OCI-M2 (cell line): ENCODE data around the gene KCNN3.

Experiments
- DNase-seq: peaks from one replicate; lab custom pipeline; 2025; ENCODE audit not compliant: unreplicated experiment; lab: John Stamatoyannopoulos, UW

The KCNN3 gene

DNA sequence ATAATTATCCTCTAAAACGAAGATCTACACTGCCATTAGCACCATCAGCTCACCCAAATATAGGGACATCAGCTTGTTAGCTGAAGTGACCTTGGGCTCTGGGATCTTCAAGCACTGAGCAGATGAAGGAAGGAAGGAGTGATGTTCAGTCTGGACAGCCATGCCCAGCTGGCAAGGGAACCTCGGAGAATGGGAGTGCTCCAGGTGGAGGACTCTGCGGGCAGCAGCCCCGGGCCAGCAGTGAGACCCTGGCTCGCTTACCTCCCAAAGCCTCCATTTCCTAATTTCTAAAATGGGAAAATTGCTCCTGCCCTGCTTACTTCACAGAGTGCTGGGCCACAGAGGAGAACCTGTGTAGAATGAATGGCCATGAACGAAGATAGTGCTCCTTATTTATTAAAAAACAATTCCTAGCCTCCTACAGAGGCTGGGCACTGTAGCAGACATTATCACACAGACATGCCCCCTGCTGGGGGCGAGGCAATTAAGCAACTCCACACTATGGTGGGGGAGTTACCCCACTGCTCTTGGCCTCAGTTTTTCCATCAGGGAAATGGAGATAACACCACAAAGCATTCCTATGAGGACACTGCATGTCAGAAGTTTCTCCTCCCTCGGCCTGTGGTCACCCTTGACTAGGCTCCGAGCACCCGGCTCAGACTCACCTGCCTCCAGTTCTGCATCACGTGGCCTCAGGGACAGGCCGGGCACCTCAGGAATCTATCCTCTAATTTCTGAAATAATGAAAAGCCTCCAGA lies 117.6 kb downstream of the KCNN3 start:
- DNase-seq: no peak

DNA sequence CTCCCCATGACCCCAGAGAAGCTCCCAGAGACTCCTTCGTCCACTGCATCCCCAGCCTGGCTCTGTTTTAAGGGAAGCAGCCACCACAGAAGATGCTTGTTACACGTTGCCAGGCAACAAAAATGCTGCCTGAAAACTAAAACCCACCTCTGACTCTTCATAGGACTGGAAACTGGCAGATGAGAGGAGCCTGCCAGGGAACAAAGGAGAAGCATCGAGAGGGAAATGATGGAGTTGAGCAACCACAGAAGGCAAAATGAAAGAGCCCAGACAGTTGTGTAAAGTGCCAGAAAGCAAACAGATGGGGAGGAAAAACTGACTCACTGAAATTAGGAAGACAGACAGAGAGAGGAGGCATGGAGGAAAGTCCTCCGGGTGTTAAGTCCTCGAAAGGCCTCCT lies 118.4 kb downstream of the KCNN3 start:
- no peak for DNase-seq

DNA sequence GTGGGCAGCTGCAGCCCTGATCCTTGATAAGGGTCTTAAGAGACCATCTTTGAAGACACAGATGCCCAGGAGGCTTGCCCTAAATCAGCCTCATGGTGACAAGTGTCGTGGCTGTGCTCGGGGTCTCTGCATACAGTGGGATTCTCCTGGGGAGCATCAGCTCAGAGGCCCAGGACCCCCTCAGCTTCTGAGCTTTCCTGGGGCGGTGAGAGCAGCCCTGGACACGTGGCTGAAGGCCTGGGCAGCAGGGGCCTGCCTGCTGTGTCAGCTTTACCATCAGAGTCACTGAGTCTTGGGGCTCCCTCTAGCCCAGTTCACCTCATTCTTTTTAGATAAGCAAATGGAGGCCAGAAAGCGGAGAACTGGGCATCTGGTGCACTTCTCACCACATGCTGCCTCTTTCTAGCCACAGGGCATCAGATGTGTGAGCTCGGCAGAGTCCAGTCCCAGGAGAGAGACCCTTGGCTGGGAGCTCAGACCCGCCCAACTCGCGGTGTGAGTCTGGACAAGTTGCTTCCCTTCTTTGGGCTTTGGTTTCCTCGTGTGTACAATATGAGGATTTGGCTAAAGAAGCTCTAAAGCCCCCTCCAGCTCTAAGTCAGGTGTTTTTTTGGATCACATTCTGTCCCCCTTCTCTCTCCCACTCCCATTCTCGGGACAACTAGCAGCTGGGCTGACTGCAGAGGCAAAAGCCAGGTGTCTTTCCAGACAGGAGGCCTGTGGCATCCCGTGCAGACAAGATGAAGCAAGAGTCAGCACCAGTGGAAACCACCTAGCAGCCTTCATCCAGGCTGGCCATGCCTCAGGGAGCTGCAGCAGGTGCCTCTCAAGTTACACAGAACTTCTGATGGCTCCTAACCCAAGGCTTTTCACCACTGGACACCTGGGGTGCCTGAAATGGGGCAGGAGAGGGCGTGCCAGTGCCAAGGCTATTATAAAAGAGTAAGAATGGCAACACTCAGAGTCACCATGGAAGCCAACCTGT lies 119.1 kb downstream of the KCNN3 start:
- DNase-seq: no peak

DNA sequence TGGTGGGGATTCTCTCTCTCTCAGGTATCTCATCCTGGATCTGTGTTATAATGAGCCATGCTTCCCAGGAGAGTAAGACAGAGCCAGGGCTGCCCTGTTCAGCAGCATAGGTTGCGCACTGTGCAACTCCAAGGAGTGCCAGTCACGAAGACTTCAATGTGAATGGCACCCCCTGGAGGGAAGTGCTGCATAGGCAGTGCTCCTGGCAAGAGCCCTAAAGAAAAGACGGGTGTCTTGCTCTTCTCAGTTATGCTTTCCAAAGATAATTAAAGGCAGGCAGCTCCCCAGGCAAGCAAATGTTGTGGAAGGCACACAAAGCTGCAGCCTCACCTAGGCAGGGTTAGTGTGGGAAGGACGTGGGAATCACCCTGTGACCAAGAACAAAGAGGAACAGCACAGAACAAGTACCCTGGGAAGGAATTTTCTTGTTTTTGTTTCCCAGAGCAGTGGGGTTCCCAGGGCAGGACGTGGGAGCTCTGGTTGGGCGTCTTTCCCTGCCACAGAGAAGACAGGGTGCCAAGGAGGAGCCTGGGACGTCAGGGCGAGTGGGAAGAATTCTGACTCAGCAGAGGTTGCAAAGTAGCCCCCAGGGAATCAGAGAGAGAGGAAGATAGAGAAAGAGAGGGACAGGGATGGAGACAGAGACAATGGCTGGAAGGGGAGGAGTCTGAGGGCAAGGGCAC lies 120.9 kb downstream of the KCNN3 start:
- DNase-seq: no peak

DNA sequence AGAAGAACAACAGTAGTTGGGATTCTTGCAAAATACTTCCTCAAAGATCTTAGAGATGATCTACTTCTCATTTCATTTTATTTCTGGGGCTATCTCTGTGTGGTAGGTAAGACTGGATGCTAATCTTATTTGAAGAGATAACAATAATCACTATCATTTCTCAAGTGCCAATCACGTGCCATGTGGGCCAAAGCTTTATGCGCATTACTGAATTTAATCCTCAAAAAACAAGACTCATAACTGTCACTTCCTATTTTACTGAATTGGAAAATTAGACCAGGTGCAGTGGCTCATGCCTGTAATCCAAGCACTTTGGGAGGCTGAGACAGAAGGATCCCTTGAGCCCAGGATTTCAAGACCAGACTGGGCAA lies 121.7 kb downstream of the KCNN3 start:
- DNase-seq: no peak

DNA sequence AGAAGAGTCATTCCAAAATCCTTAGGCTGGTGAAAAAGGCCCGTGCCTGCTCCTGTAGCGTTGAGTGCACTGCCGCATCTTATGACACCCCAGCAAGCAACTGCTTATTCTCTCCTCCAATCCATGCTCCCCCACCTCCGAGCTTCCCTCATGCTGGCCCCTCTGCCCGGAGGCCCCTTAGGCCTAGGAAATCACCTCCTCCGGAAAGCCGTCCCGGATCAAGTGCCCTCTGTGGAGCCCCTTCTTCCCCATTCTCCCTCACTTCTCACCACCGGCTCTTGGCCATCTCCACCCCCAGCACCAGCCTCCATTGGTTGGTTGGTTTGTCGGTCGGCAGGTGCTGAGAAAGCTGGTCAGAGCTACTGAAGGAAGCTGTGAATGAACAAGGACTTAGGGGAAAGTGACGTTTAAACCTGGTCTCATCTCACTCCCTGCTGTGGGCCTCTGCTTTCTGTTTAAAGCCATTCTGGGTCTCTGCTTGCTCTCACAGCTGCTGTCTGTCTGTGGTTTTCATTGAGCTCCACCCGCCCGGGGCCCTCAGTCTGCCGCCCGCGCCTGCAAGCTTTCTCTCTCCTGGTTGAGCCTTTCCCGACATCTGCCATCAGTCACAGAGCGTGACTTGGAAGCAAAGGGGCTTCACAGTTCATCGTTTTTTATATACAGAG lies 122.2 kb downstream of the KCNN3 start:
- no peak for DNase-seq

DNA sequence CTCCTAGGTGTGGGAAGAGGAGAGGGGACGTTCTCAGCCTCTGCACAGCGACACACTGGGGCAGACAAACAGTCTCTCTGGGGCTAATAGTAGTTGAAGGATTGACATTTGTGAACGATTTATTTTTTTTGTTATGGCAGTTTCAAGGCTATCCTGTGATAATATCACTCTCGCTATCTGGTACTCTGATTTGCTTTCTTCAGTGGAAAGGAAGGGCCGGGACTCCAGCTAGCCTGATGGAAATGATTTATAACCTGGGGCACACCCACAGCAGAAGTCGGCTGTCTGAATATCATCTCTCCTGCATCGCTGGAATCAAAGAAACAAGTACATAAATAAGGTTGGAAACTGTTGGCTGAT lies 122.7 kb downstream of the KCNN3 start:
- DNase-seq: no peak

DNA sequence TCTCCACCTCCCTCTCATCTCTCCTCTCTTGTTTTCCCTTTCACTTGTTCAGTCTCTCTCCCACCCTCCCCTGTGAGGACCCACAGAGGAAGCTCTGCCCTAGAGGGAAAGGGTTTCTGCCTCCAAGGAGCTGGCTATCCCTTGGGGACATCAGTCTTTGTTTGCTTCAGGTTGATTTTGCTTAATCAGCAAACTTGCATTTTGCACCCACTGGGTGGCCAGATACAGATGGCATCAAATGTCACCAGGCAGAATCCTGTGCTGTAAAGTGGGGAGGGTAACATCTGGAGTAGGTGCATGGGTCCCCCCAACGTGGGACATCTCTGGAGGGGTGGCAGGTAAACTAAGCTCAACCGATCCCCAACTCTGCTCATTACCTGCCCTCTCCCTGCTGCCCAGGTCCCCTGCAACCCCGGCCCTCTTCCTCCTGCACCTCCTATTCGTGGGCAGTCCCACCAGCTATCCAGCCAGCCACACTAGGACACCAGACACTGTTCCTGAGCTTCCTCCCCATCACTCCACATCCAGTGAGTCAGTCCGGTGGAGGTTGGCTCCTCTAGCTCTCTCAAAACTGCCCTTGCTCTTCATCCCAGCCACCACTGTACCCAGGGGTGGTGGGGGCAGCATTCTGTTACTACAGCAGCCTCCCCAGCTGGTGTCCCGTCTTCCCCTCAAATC lies 123.3 kb downstream of the KCNN3 start:
- no peak for DNase-seq

DNA sequence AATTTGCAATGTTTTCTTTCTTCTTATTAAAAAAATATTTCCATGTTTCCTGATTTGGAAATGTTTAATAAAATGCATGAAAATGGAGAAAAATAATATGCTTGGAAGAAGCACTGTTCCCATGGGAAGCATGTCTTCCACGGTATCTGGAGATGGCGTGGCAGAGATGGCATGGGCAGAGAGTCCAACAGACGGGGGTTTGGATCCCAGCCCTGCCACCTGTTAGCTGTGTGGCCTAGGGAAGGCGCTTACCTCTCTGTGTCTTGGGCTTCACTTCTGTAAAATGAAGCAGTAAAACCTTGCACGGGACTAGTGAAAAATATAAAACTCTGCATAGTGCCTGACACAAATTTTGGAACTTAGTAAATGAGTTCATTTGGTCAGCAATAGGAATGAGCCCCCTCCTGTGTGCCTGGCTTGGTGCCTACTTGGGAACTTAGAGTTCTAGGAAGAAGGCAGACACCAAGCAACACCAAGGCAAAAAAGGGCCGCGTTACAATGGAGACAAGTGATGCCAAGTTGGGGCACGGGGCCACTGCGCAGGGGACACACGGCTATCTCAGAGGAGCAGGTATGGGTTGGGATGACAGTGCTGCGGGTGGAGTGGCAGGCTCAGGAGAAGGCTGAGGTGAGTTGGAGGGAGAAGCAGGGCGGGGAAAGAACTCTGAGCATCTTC lies 124.2 kb downstream of the KCNN3 start:
- no peak for DNase-seq

DNA sequence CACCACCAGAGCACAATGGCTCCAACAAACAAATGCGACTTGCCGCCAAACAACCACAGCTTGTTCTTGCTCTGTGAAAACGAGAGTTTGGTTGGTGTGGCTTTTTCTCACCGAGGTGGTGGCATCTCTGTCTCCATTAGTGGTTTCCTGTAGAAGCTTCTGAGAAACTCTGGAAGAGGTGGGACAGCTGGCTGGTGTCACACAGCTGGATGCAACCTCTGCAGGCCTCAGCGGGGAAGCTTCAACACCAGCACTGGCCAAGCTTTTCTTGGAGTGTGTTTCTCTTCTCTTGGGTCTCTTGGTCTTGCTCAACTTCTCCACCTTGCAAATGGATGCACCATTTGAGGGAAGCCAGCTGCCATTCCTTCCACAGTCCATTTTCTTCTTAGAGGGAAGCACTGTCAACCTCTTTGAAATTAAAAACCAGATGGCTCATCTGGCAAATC lies 124.8 kb downstream of the KCNN3 start:
- no peak for DNase-seq

DNA sequence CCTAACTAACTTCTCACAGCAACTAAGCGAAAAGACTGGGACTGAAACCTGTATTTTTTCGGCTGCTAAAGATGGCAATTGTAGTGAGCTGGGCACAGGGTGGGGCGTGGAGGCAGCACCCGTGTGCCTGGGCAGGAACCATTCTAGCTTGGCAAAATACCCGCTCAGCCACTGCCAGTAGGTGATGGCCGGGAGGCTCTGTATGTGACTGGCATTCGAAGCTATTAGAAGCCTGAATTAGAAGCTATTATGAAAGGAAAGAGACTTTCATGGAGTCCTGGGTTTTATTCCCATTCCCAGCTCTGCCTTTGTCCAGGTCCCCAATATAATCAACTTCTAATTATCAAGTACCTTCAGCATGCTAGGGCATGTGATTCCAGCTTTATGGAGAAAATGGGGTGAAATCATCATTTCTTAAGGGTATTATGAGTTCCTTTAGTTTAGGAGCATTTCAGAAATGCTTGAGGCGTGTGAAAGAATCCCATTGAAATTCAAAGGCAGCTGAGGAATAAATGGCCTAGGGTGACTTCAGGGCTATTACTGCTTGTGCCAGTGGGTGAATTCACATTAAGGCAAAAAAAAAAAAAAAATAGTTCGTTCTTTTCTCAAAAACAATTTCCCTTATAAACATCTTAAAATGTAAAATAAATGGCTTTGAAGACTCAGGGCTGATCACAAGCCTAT lies 125.6 kb downstream of the KCNN3 start:
- DNase-seq: no peak

DNA sequence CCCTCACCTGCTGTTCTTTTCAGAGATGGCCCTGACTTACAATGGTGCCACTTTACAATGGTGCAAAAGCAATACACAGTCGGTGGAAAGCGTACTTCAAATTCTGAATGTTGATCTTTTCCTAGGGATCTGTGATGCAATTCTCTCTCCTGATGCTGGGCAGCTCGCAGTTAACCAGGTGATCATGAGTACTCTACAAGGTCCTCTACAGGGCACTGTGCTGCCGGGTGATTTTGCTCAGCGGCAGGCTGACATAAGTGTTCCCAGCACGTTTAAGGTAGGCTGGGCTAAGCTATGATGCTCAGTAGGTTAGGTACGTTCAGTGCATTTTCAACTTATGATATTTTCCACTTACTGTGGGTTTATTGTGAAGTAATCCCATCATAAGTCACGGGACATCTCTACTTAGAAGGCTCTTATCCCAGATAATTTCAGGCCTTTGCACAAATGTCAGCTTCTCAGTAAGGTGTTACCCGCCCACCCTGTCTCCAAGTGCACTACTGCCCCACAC lies 126.5 kb downstream of the KCNN3 start:
- no peak for DNase-seq

DNA sequence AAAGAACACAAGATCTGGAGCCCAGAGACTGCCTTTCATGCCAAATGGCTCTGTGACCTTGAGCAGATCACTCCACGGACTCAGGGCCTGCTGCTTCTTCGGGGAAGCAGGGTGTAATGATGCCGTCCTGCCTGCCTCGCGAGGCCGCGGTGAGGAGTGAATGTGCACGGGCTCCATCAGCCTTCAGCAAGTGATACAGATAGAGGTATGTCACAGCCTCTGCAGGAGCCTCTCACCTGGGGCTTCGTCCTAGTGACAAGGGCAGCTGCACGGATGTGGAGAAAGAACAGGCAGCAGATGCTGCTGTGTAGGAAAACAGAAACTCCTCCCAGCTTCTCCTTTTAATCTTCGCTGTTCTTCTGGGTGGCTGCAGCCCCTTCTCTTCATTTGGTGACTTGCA lies 127.5 kb downstream of the KCNN3 start:
- DNase-seq: no peak

DNA sequence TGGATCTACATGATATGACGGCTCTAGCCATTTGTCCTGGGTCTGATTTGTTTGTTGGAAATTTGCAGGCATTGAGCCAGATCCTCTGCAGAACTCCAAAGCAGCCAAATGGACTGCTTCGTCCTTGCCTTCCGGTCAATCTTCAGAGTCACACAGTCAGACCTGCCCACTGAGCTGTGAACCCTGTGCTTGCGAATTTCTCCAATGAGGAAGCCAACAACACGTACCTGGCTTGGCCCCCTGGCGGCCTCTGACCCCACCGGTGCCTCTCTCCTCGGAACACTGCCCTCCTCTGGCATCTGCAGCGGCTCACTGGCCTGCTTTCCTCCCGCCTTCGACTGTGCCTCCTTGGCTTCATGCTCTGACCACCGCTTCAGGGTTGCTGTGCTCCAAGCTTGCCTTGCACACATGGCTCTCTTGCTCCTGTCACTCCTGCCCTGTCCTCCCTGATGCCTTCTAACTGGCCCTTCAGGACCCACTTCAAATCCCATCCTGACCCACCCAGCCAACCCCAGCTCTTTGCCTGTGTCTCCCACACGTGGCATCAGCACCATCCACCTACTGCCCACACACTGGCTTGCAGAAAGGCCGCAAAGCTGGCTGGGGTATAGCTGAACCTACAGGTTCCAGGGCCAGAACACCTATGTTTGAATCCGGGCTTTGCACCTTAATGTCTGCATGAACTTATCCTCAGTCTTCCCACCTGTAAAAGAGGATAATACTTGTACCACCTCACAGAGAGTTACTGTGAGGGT lies 128.2 kb downstream of the KCNN3 start:
- DNase-seq: no peak

DNA sequence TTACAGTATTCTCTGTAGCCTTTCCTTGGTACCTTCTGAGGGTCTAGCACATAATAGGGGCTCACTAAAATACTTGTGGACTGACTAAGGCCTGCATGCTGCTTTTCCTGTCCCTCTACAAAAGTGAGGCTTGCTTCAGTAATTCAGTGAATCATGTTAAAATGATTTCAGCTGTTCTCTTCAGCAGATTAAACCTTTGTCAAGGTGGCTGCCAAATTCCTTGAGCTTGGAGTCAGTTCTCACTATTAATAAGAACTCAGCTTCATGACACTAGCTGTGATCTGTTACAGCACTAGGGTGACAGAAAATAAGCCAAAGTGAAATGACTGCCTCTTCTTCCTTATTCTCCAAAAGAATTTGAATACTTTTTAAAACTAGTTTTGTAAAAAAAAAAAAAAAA lies 128.8 kb downstream of the KCNN3 start:
- no peak for DNase-seq

DNA sequence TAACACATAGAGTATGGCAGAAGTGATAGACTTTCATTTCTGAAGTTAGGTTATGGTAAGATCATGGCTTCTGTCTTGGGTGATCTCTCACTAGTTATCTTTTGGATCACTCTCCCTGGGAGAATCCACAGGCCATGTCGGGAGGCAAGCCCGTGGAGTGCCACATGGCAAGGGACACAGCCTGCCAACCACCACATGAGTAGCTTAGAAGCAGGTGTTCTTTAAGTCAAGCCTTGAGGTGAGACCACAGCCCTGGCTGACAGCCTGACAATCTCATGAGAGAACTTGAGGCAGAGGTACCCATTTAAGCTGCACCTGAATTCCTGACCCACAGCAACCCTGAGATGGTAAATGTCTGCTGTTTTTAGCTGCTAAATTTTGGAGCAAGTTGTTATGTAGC lies 130.4 kb downstream of the KCNN3 start:
- no peak for DNase-seq

DNA sequence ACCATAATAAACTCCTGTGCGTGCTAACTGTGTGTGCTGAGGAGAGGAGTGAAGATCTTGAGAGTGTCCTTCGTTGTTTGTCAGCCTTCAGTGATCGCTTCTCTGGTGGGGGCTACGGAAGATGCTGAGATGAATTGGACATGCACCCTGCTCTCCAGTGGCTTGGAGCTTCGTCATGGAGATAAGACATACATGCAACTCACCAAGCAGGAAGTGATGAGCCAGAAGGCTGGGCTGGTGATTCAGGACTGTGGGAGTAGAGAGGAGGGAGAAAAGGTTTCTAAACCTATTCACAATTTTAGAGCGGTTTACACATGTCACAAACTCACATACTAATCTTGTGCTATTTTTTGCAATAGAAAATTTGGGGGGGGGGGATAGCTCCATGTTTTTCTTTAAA lies 133.2 kb downstream of the KCNN3 start:
- no peak for DNase-seq

DNA sequence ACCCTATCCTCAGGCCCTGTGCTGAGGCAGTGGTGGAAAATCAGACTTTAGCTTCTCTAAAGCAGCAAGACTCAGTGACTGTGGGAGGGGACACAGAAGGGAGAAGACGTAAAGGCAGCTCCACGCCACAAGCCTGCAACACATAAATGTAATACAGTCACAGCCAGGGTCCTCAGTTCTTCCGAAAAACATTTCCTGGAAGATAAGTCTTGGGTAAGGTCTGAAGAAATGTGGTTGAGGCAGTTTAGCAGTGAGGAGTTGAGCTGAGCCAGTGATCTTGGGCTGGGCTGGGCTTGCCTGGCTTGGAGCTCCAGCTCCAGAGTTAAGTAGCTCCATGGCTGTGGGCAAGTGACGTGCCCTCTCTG lies 134.3 kb downstream of the KCNN3 start:
- no peak for DNase-seq
